NCI-H2081 (cell line): ENCODE measurements around the gene TMEM45B.
"Not testable (repeated sequence)": the region's sequence is repeated elsewhere in the genome, so short reads cannot be mapped to it uniquely, and the experiment has no call there.

Experiments used
- DNase-seq, 2 experiments: peaks; one replicate each; lab custom pipeline; 2025; lab: John Stamatoyannopoulos, UW

Gene TMEM45B

DNA sequence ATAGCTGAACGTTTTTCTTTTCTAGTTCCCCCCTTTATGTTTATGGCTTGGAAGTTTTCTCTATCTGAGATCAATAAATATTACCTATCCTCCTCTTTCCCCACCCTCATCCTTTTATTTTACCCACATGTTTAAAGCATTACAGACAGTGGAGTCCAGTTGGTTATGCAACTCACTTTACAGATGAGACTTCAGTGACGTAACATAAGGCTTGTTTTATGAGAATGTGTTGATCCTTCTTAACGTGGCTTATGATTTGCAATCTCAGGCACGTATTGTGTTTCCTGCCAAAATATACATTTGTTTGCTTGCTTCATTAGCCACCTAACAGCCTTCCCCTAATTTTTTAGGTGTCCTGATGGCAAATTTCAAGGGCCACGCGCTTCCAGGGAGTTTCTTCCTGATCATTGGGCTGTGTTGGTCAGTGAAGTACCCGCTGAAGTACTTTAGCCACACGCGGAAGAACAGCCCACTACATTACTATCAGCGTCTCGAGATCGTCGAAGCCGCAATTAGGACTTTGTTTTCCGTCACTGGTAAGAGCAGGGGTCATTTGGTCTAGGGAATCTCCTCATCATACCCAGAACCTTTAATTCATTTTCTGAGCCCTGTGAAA, 36.6 kb downstream of the TMEM45B start:
- DNase-seq: no peak

DNA sequence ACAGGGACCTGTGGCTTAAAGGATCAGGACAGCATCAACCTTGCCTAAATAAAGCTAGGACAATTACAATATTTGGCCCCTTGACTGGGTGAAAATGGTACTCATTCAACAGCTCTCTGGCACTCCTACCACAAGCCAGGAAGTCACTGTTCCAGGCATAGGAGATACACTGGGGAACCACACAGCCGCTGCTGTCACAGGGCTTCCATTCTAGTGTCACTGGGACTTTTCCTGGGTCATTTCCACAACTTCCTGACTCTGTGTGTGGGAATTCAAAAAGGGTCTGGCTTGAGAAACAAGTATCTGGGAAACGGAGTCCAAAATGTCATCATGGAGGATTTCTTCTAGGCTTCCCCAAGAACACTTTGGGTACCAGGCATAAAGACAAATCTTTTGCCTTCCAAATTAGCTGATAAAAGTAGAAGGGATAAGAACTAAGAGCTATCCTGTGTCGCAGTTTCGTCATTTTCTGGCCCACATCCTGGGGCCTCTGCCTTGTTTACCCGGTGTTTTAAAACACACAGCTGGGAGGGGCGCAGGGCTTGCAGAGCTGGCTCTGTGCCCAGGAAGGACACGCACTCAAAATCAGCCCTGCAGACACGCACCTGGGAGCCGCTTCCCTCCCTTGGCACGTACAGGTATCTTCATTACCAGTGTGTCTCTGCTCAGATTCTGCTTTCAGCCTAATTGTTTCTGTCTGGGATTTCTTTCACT, 38.0 kb downstream of the TMEM45B start:
- DNase-seq: peak; percentile 97 to 98

DNA sequence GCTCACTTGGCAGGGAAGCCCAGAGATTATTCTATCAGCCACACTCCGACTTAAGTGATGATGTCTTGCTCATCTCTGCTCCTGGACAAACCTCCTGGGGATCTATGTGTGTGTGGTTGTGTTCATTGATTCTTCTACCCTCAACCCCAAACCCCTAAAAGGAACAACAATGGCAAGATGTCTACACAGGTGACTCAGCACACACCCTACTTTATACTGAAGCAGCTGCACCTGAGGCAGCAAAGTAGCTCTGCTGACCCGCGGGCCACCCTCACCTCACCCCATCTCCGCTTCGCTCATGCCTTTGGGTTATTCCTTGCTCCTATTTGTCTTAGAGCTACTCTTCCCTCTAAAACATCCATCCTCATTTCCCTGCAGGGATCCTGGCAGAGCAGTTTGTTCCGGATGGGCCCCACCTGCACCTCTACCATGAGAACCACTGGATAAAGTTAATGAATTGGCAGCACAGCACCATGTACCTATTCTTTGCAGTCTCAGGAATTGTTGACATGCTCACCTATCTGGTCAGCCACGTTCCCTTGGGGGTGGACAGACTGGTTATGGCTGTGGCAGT, 38.7 kb downstream of the TMEM45B start:
- DNase-seq: peak in 1 of 2 experiments; percentile 73

DNA sequence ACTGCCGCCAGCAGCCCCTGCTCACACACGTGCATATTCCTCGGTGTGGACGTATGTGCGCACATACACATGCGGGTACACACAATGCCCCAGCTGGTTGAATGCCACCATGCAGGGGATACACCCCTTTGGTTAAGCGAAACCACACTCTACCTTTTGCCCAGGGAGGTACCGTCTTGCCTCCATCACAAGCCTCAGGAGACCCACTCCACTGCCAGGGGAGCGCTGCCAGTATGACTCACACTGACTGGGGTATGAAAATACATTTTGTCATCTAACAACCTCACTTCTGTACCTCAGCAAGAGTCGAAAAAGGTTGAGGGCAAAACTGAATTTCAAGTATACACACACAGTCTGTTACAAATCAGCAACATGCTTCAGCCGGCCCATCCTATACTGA, 39.4 kb downstream of the TMEM45B start:
- no peak for DNase-seq

DNA sequence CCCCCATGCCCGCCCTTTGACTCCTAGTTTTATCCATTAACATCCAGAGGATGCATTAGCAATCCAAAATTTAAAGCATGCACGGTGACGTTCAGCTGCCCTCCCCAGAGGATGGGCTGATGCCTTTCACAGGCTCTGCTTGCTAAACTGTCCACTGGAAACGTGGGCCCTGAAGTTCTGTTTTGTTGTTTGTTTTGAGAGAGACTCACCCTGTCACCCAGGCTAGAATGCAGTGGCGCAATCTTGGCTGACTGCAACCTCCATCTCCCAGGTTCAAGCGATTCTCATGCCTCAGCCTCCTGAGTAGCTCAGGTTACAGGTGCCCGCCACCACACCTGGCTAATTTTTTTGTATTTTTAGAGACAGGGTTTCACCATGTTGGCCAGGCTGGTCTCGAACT, 40.4 kb downstream of the TMEM45B start:
- DNase-seq: no peak

DNA sequence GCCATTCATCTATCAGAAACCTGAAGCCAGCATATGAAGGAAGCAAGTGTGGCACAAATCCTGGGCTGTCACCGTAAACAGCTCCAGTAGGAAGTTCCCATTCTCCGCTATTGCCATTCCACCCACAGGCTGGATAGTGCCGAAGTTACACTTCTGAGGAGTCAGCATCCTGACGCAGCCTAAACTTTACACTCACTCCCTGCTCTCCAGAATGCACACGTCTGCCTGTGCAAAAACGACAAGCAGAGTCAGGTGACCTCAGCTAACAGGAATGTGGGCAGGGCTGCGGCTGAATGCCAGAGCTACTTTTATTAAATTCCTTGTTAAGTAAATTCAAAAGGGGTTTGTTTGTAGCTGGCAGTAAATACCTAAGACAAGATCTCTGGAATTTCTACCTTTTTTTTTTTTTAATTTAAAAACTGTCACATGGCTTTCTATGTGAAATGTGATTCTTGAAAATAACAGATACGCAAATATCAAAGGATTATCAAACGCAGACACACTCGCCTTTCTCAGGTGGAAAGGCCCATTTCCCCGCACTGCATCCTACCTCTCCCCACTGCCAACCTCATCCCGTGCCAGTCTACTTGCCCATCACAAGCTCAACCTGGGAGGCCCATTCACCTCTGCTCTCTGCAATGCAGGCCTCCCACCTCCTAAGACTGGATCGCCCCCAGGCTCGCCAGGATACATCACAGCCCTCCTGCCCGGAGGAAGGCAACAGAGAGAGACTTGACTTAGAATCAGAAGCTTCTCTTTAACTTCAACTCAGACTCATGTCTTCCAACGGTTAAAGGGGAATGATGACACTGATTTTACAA, 46.3 kb downstream of the TMEM45B start:
- no peak for DNase-seq

DNA sequence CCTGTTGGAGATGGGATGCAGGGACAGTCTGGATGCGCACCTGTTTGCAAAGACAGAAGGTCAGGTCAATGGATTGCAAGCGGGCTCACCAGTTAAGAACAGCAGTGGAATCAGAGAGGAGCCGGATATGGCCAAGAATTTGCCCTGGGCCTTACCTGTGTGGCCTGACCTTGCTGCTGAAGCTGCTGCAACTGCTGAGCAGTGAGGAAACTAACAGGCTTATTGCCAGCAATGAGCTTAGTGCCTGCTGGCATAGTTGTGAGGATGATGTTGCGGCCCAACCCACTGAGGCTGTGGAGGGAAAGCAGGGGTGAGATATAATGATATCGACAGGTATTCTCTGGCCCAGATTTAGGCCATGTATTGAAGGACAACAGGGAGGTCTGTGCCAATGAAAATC, 49.2 kb downstream of the TMEM45B start:
- no peak for DNase-seq

DNA sequence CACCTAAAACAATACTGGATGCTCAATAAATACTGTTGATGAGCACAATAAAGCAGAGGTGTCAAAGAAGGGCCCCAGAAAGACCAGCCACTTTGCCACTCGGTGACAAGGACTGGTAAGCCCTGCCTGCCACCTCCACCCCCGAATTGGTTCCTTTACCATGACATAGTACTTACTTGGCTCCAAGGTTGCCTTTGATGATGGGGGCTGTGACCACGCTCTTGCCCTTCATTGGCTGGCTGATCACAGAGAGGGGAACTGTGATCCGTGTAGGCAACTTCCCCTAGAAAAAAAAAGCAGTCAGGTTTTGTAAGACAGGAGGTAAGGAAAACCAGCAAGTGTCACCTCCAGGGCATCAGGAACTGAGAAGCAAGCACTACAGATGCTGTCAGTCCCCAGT, 50.1 kb downstream of the TMEM45B start:
- no peak for DNase-seq

DNA sequence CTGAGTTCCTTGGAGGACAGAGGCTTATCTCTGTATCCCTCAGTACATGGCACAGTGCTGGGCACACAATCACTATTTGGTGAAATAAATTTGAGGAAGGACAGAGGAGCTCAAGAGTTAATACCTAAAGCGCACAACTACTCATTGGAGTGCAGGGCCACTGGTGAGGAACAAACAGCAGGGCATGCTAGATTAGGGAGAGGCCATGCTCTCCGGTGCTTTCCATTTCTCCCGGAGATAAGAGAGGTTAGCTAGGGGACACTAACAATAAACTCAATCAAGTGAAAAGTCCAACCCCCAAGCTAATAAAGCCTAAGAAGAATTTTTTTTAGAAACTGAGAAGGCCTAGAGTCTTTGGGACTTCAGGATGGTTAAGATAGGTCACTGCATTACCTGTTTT, 50.7 kb downstream of the TMEM45B start:
- DNase-seq: no peak

DNA sequence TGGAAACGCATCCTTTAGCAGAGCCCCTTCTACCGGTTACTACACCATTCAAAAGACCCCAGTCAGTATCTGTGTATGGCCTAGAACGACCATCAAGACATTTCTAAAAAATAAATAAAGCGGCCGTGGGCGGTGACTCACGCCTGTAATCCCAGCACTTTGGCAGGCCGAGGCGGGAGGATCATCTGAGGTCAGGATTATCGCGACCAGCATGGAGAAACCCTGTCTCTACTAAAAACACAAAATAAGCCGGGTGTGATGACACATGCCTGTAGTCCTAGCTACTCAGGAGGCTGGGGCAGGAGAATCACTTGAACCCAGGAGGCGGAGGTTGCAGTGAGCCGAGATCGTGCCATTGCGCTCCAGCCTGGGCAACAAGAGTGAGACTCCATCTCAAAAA, 53.0 kb downstream of the TMEM45B start:
- not testable (repeated sequence) for DNase-seq

DNA sequence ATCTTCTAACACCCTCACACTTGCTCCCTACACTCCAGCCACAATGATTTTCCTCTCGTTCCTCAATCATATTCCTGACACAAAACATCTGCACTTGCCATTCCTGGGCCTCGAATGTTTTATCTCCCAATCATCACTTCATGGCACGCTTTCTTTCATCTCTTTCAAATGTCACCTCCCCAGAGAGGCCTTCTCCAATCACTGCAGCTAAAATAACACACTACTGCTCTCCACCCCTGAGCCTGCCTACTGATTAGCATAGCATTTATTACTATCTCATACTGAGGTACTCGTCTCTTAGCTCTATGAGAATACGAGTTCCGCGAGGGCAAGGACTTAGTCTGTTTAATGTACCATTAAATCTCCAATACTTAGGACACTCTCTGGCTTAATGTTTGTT, 56.3 kb downstream of the TMEM45B start:
- no peak for DNase-seq

DNA sequence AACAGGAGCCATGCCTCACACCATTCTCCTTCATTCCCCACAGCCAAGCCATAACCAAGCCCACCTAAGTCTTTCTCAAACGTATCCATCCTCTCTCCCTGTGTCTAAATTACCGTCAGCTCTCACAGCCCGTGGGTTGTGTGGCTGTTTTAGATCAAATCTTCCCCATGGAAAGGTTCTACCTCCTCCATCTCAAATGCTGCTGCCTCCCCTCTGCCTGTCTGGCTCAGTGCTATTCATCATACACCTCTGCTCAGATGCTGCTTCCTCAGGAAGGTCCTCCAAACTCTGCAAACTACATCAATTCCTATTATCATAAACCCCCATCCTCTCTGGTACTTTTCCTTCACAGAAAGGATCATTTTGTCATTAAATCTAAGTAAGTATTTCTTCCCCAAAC, 64.7 kb downstream of the TMEM45B start:
- no peak for DNase-seq

DNA sequence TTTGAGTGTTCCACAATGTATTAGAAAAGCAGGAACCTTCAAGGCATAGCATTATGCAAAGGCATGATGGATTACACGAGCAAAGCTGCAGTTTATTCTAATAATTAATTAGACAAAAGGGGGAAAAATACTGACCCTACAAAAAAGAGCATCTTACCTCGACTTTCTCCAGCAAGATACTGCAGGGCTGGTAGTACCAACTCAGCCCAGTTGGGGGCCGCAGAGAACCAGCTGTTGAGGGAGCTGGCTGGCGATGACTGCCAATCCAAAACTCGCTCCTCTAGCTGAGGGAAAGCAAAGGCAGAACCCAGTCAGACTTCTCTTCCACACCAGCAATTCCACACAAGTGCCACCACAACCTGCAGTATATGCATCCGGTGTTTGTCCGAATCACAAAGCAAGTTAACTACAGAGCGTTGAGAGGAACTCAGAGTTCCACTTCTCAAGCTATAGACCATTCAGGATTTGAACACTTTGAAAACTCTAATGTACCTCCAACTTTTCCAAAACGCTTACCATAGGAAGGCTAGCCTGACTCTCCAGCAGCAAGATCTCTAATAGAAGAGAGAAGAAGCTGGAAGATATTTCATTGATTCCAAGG, 66.0 kb downstream of the TMEM45B start:
- peak; percentile 3 to 14 for DNase-seq

DNA sequence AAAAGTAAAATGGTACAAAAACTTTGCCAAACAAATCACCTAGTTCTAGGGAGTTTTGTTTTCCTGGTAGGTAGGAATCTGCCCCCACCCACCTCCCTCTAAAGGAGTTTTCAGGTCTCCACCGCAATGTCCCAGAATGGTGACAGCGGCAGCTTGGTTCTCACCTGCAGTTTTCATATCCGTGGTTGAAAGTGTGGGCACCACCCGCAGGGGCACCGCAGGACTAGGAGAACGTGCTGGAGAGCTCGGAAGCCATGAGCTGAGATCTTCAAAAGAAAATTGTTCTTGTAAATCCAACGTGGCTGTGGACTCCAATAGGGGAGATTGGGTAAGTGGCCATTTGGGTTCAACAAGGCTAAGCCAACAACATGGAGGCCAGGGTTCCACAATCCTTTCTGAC, 68.9 kb downstream of the TMEM45B start:
- no peak for DNase-seq

DNA sequence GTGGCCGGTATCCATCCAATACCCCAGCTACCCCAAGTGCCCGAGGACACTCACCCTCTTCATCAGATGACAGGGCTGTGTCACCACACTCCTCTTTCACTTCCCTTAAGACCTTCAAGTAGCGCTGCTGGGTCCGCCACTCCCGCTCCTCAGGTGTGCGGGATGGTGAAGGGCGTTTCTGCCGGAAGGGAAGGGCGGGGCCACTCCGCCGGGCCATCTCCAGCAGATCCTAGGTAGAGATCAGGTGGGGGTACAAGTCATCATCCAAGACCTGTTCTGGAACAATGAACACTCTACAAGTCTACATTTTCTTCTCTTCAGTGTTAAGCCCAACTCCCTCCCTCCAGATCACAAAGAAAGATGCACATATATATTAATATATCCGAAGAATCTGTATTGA, 69.7 kb downstream of the TMEM45B start:
- no peak for DNase-seq

DNA sequence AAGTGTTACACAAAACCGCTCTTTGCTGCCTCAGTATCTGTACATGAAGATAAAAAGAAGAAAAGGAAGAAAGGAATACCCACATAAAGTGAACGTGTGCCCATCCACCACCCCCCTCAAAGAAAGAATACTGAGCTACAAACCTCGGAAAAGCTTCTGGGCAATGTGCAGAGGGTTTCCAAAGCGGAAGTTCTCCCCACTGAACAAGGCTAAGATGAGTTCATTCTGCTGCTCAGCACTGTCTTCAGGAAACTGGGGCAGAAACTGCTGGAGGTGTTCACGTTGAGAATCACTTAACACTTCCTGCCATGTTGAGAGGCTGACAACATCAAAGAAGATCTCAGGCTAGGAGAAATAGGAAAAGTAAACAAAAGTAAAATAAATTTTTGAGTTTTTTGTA, 72.8 kb downstream of the TMEM45B start:
- no peak for DNase-seq

DNA sequence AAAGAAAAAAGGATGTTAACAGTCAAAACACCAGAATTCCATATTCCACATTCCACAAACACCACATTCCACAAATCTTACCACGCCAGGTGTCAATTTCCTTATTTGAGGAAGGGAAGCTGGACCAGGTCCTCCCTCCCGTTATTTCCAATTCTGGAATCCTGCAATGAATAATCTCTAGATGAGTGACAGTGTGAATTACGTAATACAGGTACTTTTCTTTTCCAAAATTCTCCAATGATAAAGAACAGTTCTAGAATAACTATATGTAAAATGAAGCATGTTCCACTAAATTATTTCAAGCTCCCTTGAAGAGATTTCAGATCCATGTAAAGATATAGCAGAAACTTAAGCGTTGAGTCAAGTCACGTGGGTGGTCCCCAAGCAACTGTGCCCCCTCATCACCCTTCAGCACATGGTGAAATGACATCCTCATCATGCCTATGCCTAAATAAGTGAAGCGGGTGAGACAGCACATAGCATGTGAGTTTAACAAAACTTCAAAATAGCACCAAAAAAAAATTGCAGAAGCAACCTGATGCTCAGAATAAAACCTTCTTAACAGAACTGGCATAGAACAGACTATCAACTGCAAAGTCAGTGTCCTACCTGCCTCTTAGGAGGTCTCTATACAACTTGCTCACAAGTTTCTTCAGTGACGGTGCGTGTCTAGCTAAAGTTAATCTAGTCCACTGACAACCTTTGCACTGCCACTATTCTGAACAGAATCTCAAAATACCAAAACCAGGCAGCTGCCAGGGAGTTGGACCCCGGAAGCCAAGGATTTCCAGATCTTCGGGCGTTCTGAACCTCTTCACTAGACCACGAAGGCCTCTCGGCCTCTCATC, 78.9 kb downstream of the TMEM45B start:
- DNase-seq: no peak

DNA sequence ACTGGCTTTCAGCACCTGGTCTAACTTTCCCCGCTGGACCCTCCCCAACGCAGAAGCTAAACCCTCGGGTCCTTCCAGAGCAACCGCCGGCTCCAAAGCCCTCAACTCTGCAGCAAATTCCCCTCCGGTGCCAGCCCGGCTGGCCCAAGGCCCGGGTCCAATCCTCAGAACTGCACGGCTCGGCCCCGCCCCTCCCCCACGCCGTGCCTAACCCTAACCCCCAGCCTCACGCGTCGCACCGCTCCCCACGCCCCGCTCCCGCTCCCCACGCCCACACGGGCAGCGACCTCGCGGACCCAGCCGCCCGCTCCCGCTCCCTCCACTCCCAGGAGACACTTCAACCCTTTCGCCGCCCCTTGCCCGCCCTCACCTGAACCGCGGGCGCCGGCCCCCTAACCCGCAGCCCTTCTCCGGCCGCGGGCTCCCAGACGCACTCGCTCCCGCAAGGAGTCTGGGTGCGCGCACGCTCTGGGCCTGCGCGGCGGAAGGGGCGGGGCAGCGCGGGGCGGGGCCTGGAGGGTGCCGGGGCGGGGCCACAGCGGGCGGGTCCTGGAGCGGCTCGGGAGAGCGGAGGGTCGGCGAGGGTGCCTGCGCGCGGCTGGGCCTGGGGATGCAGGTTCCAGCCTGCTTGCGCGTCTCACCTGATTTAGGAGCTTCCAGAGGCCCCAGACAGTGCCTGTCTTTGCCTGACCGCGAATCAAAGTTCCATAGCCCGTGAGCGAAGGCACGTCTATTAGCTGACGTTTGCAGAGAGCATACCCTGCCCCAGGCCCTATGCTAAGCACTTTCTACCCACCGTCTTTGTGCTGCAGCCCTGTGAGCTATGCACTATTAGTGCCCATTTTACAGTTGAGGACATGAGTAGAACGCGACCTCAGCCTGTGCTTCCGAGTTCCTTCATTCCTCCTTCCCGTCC, 79.7 kb downstream of the TMEM45B start, which contains the start of gene NFRKB:
Gene NFRKB, minus strand, starts transcription at position 453 of the 916 bp plus-strand sequence. CDS start 2,729 bp downstream, outside the sequence.
- peak; percentile 83 to 91 for DNase-seq

DNA sequence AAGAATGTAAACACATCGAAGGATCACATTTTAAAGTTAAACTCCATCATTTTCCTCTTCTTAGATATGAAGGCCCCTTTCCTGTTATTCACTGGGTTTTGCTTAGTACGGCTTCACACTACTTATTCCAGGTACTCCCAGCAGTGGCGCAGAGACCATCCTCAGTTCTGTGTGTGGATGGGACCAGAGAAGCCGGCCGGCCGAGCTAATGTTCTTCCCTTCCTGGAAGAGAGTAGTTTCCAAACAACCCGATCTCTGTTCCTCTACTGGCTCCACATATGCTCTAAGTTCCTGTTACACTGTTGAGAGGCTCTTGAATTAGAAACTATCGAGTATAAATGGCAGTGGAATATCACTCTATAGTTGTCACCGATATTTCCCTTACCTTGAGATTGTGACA, 80.4 kb downstream of the TMEM45B start:
- DNase-seq: no peak

DNA sequence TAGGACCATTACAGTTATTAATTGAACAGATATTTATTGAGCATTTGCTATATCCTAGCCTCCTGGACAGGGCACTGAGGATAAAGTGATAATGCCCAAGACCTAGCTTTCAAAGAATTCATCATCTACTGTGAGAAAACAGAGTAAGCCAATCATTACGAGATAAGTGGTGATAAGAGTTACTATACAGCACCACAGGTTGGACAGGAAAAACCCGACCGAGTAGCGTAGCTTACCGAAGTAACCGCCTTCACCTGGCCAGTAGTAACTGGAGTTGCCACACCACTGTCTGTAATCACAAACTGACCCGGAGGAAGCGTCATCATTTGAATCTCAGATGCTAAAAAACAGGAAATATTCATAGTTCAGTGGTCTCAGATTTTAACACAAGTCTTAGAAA, 89.8 kb downstream of the TMEM45B start:
- no peak for DNase-seq
